ENCODE data around the gene UHMK1.

UHMK1 gene

GRCh38 chr1:162502928-162503327, 5.3 kb downstream of the UHMK1 start:
- no peaks in the 10 kb centered on the region for H3K27me3 ChIP-seq (ENCODE audit: control insufficient read depth, insufficient read depth, low read length, poor library complexity, severe bottlenecking)
- no peak overlapping the region for H3K4me3 ChIP-seq (ENCODE audit: insufficient read depth, low read depth, low read length)
- no peak overlapping the region for H3K27ac ChIP-seq (ENCODE audit: insufficient read depth, low read depth, low read length, poor library complexity, severe bottlenecking)
- 100% methylated on average over 4 to 5 of the region's 5 CpGs for WGBS, 2 experiments
- no peaks in the 10 kb centered on the region for H3K9me3 ChIP-seq (ENCODE audit: control insufficient read depth, low read length)
- H3K36me3 ChIP-seq (ENCODE audit: control insufficient read depth, insufficient read depth, low read length): peaks cover 43% of the 10 kb centered on the region
- peaks cover 12% of the 10 kb centered on the region for H3K4me1 ChIP-seq (ENCODE audit: control insufficient read depth, insufficient read depth, low read length)

- Histone ChIP-seq H3K36me3 (ENCODE audit: control insufficient read depth, insufficient read depth, low read length) (peaks cover 12% of the 10 kb centered on the region), H3K4me3 (ENCODE audit: insufficient read depth, low read depth, low read length) (no peak overlapping the region), H3K9me3 (ENCODE audit: control insufficient read depth, low read length) (no peaks in the 10 kb centered on the region), H3K4me1 (ENCODE audit: control insufficient read depth, insufficient read depth, low read length) (no peaks in the 10 kb centered on the region), H3K27me3 (ENCODE audit: control insufficient read depth, insufficient read depth, low read length, poor library complexity, severe bottlenecking) (no peaks in the 10 kb centered on the region), H3K27ac (ENCODE audit: insufficient read depth, low read depth, low read length, poor library complexity, severe bottlenecking) (no peak overlapping the region)
These were observed 29.7 kb downstream of the UHMK1 start for GRCh38 chr1:162527314-162527713.

- Histone ChIP-seq H3K27me3 (ENCODE audit: control insufficient read depth, insufficient read depth, low read length, poor library complexity, severe bottlenecking) (no peaks in the 10 kb centered on the region), H3K27ac (ENCODE audit: insufficient read depth, low read depth, low read length, poor library complexity, severe bottlenecking) (no peak overlapping the region), H3K9me3 (ENCODE audit: control insufficient read depth, low read length) (no peaks in the 10 kb centered on the region), H3K4me3 (ENCODE audit: insufficient read depth, low read depth, low read length) (no peak overlapping the region), H3K36me3 (ENCODE audit: control insufficient read depth, insufficient read depth, low read length) (no peaks in the 10 kb centered on the region), H3K4me1 (ENCODE audit: control insufficient read depth, insufficient read depth, low read length) (no peaks in the 10 kb centered on the region)
- 59 to 62% methylated on average over 7 of the region's 7 CpGs for WGBS, 2 experiments
These were observed 32.8 kb downstream of the UHMK1 start for GRCh38 chr1:162530307-162530987.

- Histone ChIP-seq H3K4me1 (ENCODE audit: control insufficient read depth, insufficient read depth, low read length) (no peaks in the 10 kb centered on the region), H3K9me3 (ENCODE audit: control insufficient read depth, low read length) (no peaks in the 10 kb centered on the region), H3K27me3 (ENCODE audit: control insufficient read depth, insufficient read depth, low read length, poor library complexity, severe bottlenecking) (no peaks in the 10 kb centered on the region), H3K36me3 (ENCODE audit: control insufficient read depth, insufficient read depth, low read length) (no peaks in the 10 kb centered on the region), H3K4me3 (ENCODE audit: insufficient read depth, low read depth, low read length) (no peak overlapping the region), H3K27ac (ENCODE audit: insufficient read depth, low read depth, low read length, poor library complexity, severe bottlenecking) (no peak overlapping the region)
- WGBS, 2 experiments: 94 to 100% methylated on average over 1 of the region's 1 CpG
These were observed 33.3 kb downstream of the UHMK1 start for GRCh38 chr1:162530988-162531319.

- Histone ChIP-seq H3K9me3 (ENCODE audit: control insufficient read depth, low read length) (no peaks in the 10 kb centered on the region), H3K27me3 (ENCODE audit: control insufficient read depth, insufficient read depth, low read length, poor library complexity, severe bottlenecking) (no peaks in the 10 kb centered on the region), H3K36me3 (ENCODE audit: control insufficient read depth, insufficient read depth, low read length) (no peaks in the 10 kb centered on the region), H3K4me3 (ENCODE audit: insufficient read depth, low read depth, low read length) (no peak overlapping the region), H3K27ac (ENCODE audit: insufficient read depth, low read depth, low read length, poor library complexity, severe bottlenecking) (no peak overlapping the region), H3K4me1 (ENCODE audit: control insufficient read depth, insufficient read depth, low read length) (no peaks in the 10 kb centered on the region)
- 86 to 93% methylated on average over 1 of the region's 1 CpG for WGBS, 2 experiments
These were observed 37.9 kb downstream of the UHMK1 start for GRCh38 chr1:162535501-162535900.

- whole genome bisulfite sequencing, 2 experiments: 92 to 97% methylated on average over 2 of the region's 2 CpGs
- Histone ChIP-seq H3K36me3 (ENCODE audit: control insufficient read depth, insufficient read depth, low read length) (no peaks in the 10 kb centered on the region), H3K4me3 (ENCODE audit: insufficient read depth, low read depth, low read length) (no peak overlapping the region), H3K4me1 (ENCODE audit: control insufficient read depth, insufficient read depth, low read length) (no peaks in the 10 kb centered on the region), H3K27me3 (ENCODE audit: control insufficient read depth, insufficient read depth, low read length, poor library complexity, severe bottlenecking) (no peaks in the 10 kb centered on the region), H3K9me3 (ENCODE audit: control insufficient read depth, low read length) (no peaks in the 10 kb centered on the region), H3K27ac (ENCODE audit: insufficient read depth, low read depth, low read length, poor library complexity, severe bottlenecking) (no peak overlapping the region)
These were observed 38.9 kb downstream of the UHMK1 start for GRCh38 chr1:162536511-162536910.

- no peaks in the 10 kb centered on the region for H3K36me3 ChIP-seq (ENCODE audit: control insufficient read depth, insufficient read depth, low read length)
- H3K4me1 ChIP-seq (ENCODE audit: control insufficient read depth, insufficient read depth, low read length): no peaks in the 10 kb centered on the region
- no peaks in the 10 kb centered on the region for H3K9me3 ChIP-seq (ENCODE audit: control insufficient read depth, low read length)
- H3K27me3 ChIP-seq (ENCODE audit: control insufficient read depth, insufficient read depth, low read length, poor library complexity, severe bottlenecking): no peaks in the 10 kb centered on the region
- no peak overlapping the region for H3K27ac ChIP-seq (ENCODE audit: insufficient read depth, low read depth, low read length, poor library complexity, severe bottlenecking)
- no peak overlapping the region for H3K4me3 ChIP-seq (ENCODE audit: insufficient read depth, low read depth, low read length)
- WGBS, 2 experiments: 92 to 95% methylated on average over 1 to 2 of the region's 2 CpGs
These were observed 39.6 kb downstream of the UHMK1 start for GRCh38 chr1:162537216-162537615.

- H3K9me3 ChIP-seq (ENCODE audit: control insufficient read depth, low read length): no peaks in the 10 kb centered on the region
- no peaks in the 10 kb centered on the region for H3K4me1 ChIP-seq (ENCODE audit: control insufficient read depth, insufficient read depth, low read length)
- no peaks in the 10 kb centered on the region for H3K27me3 ChIP-seq (ENCODE audit: control insufficient read depth, insufficient read depth, low read length, poor library complexity, severe bottlenecking)
- no peak overlapping the region for H3K4me3 ChIP-seq (ENCODE audit: insufficient read depth, low read depth, low read length)
- WGBS, 2 experiments: 89 to 92% methylated on average over 1 of the region's 1 CpG
- no peaks in the 10 kb centered on the region for H3K36me3 ChIP-seq (ENCODE audit: control insufficient read depth, insufficient read depth, low read length)
- H3K27ac ChIP-seq (ENCODE audit: insufficient read depth, low read depth, low read length, poor library complexity, severe bottlenecking): no peak overlapping the region
These were observed 41.3 kb downstream of the UHMK1 start for GRCh38 chr1:162538815-162539431.

- Histone ChIP-seq H3K4me3 (ENCODE audit: insufficient read depth, low read depth, low read length) (no peak overlapping the region), H3K36me3 (ENCODE audit: control insufficient read depth, insufficient read depth, low read length) (no peaks in the 10 kb centered on the region), H3K4me1 (ENCODE audit: control insufficient read depth, insufficient read depth, low read length) (no peaks in the 10 kb centered on the region), H3K27me3 (ENCODE audit: control insufficient read depth, insufficient read depth, low read length, poor library complexity, severe bottlenecking) (no peaks in the 10 kb centered on the region), H3K9me3 (ENCODE audit: control insufficient read depth, low read length) (no peaks in the 10 kb centered on the region), H3K27ac (ENCODE audit: insufficient read depth, low read depth, low read length, poor library complexity, severe bottlenecking) (no peak overlapping the region)
- 83 to 84% methylated on average over 5 of the region's 5 CpGs for WGBS, 2 experiments
These were observed 44.1 kb downstream of the UHMK1 start for GRCh38 chr1:162541619-162542141.

- 93 to 99% methylated on average over 3 of the region's 3 CpGs for WGBS, 2 experiments
- H3K36me3 ChIP-seq (ENCODE audit: control insufficient read depth, insufficient read depth, low read length): no peaks in the 10 kb centered on the region
- H3K27ac ChIP-seq (ENCODE audit: insufficient read depth, low read depth, low read length, poor library complexity, severe bottlenecking): no peak overlapping the region
- no peak overlapping the region for H3K4me3 ChIP-seq (ENCODE audit: insufficient read depth, low read depth, low read length)
- H3K4me1 ChIP-seq (ENCODE audit: control insufficient read depth, insufficient read depth, low read length): no peaks in the 10 kb centered on the region
- no peaks in the 10 kb centered on the region for H3K27me3 ChIP-seq (ENCODE audit: control insufficient read depth, insufficient read depth, low read length, poor library complexity, severe bottlenecking)
- no peaks in the 10 kb centered on the region for H3K9me3 ChIP-seq (ENCODE audit: control insufficient read depth, low read length)
These were observed 45.6 kb downstream of the UHMK1 start for GRCh38 chr1:162543228-162543627.
